Trophoblast cell (in vitro differentiated cells and primary cell): Measurements from ENCODE around the gene FGR.

ENCODE experiments used
- DNase-seq, 2 donors: peaks; one replicate each; pipeline ENCODE4 v3.0.0-alpha.2; 2016
- H2AFZ ChIP-seq: 2 replicates; pipeline ENCODE4 v1.6.1; 2013; ENCODE audit warnings: low read length, moderate library complexity, mild to moderate bottlenecking; ENCODE audit not compliant: insufficient read depth, poor library complexity
- H2AK5ac ChIP-seq: 2 replicates; pipeline ENCODE4 v1.6.1; 2013; ENCODE audit warnings: mild to moderate bottlenecking, low read length
- H2BK120ac ChIP-seq: 2 replicates; pipeline ENCODE4 v1.6.1; 2013; ENCODE audit warnings: low read length, mild to moderate bottlenecking, moderate library complexity; ENCODE audit not compliant: insufficient read depth, poor library complexity
- H2BK12ac ChIP-seq: 2 replicates; pipeline ENCODE4 v1.6.1; 2013; ENCODE audit warnings: mild to moderate bottlenecking, low read length, moderate library complexity
- H2BK5ac ChIP-seq: 2 replicates; pipeline ENCODE4 v1.6.1; 2013; ENCODE audit warnings: low read length, low read depth, moderate library complexity, mild to moderate bottlenecking; ENCODE audit not compliant: poor library complexity
- H3K14ac ChIP-seq: 2 replicates; pipeline ENCODE4 v1.6.1; 2013; ENCODE audit warnings: mild to moderate bottlenecking, low read length
- H3K18ac ChIP-seq: 2 replicates; pipeline ENCODE4 v1.6.1; 2013; ENCODE audit warnings: mild to moderate bottlenecking, low read length
- H3K23ac ChIP-seq: 2 replicates; pipeline ENCODE4 v1.6.1; 2013; ENCODE audit warnings: low read length
- H3K27ac ChIP-seq: 2 replicates; pipeline ENCODE4 v1.5.1; 2013; ENCODE audit warnings: low read depth, mild to moderate bottlenecking, inconsistent platforms, low read length, moderate library complexity
- H3K27me3 ChIP-seq: 2 replicates; pipeline ENCODE4 v1.6.1; 2013; ENCODE audit warnings: inconsistent platforms, mild to moderate bottlenecking, low read length, moderate library complexity; ENCODE audit not compliant: insufficient read depth
- H3K36me3 ChIP-seq, 2 experiments: 1 replicate in 1 of 2; 2 replicates in 1 of 2; pipeline ENCODE4 v1.6.1; 2013; ENCODE audit warnings: low read length in 2 of 2, mild to moderate bottlenecking in 2 of 2, moderate library complexity in 1 of 2; ENCODE audit not compliant: insufficient read depth in 2 of 2, control insufficient read depth in 1 of 2
- H3K4ac ChIP-seq: 2 replicates; pipeline ENCODE4 v1.6.1; 2013; ENCODE audit warnings: low read depth, mild to moderate bottlenecking, low read length, moderate library complexity
- H3K4me1 ChIP-seq, 2 experiments: 1 replicate in 1 of 2; 2 replicates in 1 of 2; pipeline ENCODE4 v1.6.1; 2013; ENCODE audit warnings: low read length in 2 of 2, mild to moderate bottlenecking in 2 of 2, moderate library complexity in 1 of 2; ENCODE audit not compliant: insufficient read depth in 2 of 2, control insufficient read depth in 1 of 2
- H3K4me2 ChIP-seq: 2 replicates; pipeline ENCODE4 v1.6.1; 2013; ENCODE audit warnings: inconsistent platforms, mild to moderate bottlenecking, low read length, moderate library complexity
- H3K4me3 ChIP-seq: 2 replicates; pipeline ENCODE4 v1.5.1; 2013; ENCODE audit warnings: mild to moderate bottlenecking, low read depth, low read length, inconsistent platforms
- H3K79me1 ChIP-seq: one replicate; pipeline ENCODE4 v1.6.1; 2013; ENCODE audit warnings: low read length
- H3K79me2 ChIP-seq: 2 replicates; pipeline ENCODE4 v1.6.1; 2013; ENCODE audit warnings: low read length, mild to moderate bottlenecking; ENCODE audit not compliant: control insufficient read depth, insufficient read depth, poor library complexity
- H3K9ac ChIP-seq: 2 replicates; pipeline ENCODE4 v1.6.1; 2013; ENCODE audit warnings: mild to moderate bottlenecking, low read length
- H3K9me3 ChIP-seq: 2 replicates; pipeline ENCODE4 v1.6.1; 2013; ENCODE audit warnings: low read depth, mild to moderate bottlenecking, control low read depth, inconsistent platforms, low read length; ENCODE audit not compliant: insufficient read depth
- H4K12ac ChIP-seq: 2 replicates; pipeline ENCODE4 v1.6.1; 2013; ENCODE audit warnings: low read depth, mild to moderate bottlenecking, low read length, moderate library complexity
- H4K8ac ChIP-seq: 2 replicates; pipeline ENCODE4 v1.6.1; 2013; ENCODE audit warnings: low read depth, mild to moderate bottlenecking, low read length, moderate library complexity
- H4K91ac ChIP-seq: one replicate; pipeline ENCODE4 v1.6.1; 2013; ENCODE audit warnings: low read depth, mild to moderate bottlenecking, low read length, moderate library complexity
- WGBS: extraction: QIAGEN DNeasy Blood & Tissue Kit; methylation state at CpG from one replicate; pipeline ENCODE4 v1.1.7; 2013; ENCODE audit warnings: missing lambda C conversion rate; ENCODE audit not compliant: insufficient read length, insufficient coverage; ENCODE audit errors: extremely low coverage; 5-methylcytosine and 5-hydroxymethylcytosine counted together

FGR gene

GRCh38 chr1:27662707-27663393 lies 27.9 kb upstream of the FGR start:
- Histone ChIP-seq H2BK120ac (peak overlapping the region; percentile 47), H3K18ac (peak overlapping the region; percentile 52)

GRCh38 chr1:27662261-27662660 lies 27.3 kb upstream of the FGR start:
- H2BK5ac ChIP-seq = no peak overlapping the region
- H2AFZ ChIP-seq = no peak overlapping the region
- no peak overlapping the region for H3K9ac ChIP-seq
- H4K8ac ChIP-seq = no peak overlapping the region
- peak overlapping the region; percentile 8 for H4K91ac ChIP-seq
- peak overlapping the region; percentile 3 for H3K14ac ChIP-seq
- peaks cover 2% of the 10 kb centered on the region for H3K79me2 ChIP-seq
- H2BK12ac ChIP-seq = no peak overlapping the region
- H3K36me3 ChIP-seq = no peaks in the 10 kb centered on the region
- no peak overlapping the region for H4K12ac ChIP-seq
- H3K4me2 ChIP-seq = no peak overlapping the region
- no peak overlapping the region for H2AK5ac ChIP-seq
- no peaks in the 10 kb centered on the region for H3K9me3 ChIP-seq
- no peak overlapping the region for H3K18ac ChIP-seq
- no peaks in the 10 kb centered on the region for H3K27me3 ChIP-seq
- H3K27ac ChIP-seq = no peak overlapping the region
- H3K79me1 ChIP-seq = peaks cover 6% of the 10 kb centered on the region
- H3K4me1 ChIP-seq = peaks cover 9 to 15% of the 10 kb centered on the region in 2 experiments
- no CpG with 5 or more reads among the region's 5 CpGs for WGBS
- DNase-seq = no peak
- H3K4ac ChIP-seq = no peak overlapping the region
- H2BK120ac ChIP-seq = no peak overlapping the region
- no peak overlapping the region for H3K23ac ChIP-seq
- H3K4me3 ChIP-seq = no peak overlapping the region

More at GRCh38 chr1:27662707-27663393, 27.9 kb upstream of the FGR start:
- Histone ChIP-seq H3K9ac (no peak overlapping the region), H3K36me3 (no peaks in the 10 kb centered on the region), H4K91ac (peak overlapping the region; percentile 45), H4K12ac (peak overlapping the region; percentile 31), H3K9me3 (no peaks in the 10 kb centered on the region), H3K27me3 (no peaks in the 10 kb centered on the region), H3K4me1 (peaks cover 9 to 15% of the 10 kb centered on the region in 2 experiments), H2BK5ac (peak overlapping the region; percentile 18), H3K4me3 (no peak overlapping the region), H3K14ac (peak overlapping the region; percentile 3), H2AK5ac (peak overlapping the region; percentile 63), H2BK12ac (peak overlapping the region; percentile 72), H3K4me2 (no peak overlapping the region), H3K4ac (no peak overlapping the region), H3K79me1 (peaks cover 6% of the 10 kb centered on the region), H3K23ac (no peak overlapping the region), H4K8ac (peak overlapping the region; percentile 82), H3K79me2 (peaks cover 2% of the 10 kb centered on the region), H3K27ac (no peak overlapping the region), H2AFZ (peak overlapping the region; percentile 59)
- DNase-seq = peak; percentile 77 to 96
- no CpG with 5 or more reads among the region's 12 CpGs for WGBS

DNA sequence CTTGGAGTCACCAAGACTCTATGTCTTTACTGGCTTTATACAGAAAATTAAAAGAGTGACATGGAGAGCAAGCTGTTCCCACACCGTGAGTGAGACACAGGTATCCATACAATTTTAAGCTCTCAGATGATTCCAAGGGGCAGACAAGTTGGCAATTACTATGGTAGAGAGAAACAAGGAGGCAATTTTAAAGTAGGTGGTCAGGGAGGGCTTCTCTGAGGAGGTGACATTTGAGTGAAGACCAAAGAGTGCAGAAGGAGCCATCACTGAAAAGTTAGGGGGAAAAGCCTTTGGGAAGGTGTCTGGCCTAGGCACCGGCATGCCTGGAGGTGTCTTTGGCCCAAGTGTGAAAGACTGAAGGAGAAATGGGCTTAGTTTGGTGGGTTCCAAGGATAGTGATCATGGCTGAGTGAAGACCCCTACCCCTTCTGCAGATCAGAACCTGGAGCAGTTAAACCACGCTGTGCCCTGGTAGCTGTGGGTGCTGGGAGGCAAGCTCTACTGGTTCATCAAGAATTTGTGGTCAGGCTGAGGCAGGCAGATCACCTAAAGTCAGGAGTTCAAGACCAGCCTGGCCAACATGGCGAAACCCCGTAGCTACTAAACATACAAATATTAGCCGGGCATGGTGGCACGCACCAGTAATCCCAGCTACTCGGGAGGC lies 26.6 kb upstream of the FGR start:
- no peak overlapping the region for H3K14ac ChIP-seq
- no peaks in the 10 kb centered on the region for H3K36me3 ChIP-seq
- no peak overlapping the region for H3K23ac ChIP-seq
- peaks cover 9 to 15% of the 10 kb centered on the region in 2 experiments for H3K4me1 ChIP-seq
- no peak overlapping the region for H3K4me3 ChIP-seq
- no peak overlapping the region for H3K27ac ChIP-seq
- no peak overlapping the region for H2BK120ac ChIP-seq
- no peak overlapping the region for H4K91ac ChIP-seq
- no CpG with 5 or more reads among the region's 8 CpGs for WGBS
- no peak overlapping the region for H3K4ac ChIP-seq
- H3K4me2 ChIP-seq = no peak overlapping the region
- no peak overlapping the region for H3K18ac ChIP-seq
- no peaks in the 10 kb centered on the region for H3K9me3 ChIP-seq
- no peak overlapping the region for H4K8ac ChIP-seq
- H3K79me1 ChIP-seq = peaks cover 6% of the 10 kb centered on the region
- no peak overlapping the region for H4K12ac ChIP-seq
- H3K9ac ChIP-seq = no peak overlapping the region
- no peak for DNase-seq
- H2AFZ ChIP-seq = no peak overlapping the region
- H2BK12ac ChIP-seq = no peak overlapping the region
- H2BK5ac ChIP-seq = no peak overlapping the region
- H2AK5ac ChIP-seq = no peak overlapping the region
- H3K79me2 ChIP-seq = peaks cover 2% of the 10 kb centered on the region
- no peaks in the 10 kb centered on the region for H3K27me3 ChIP-seq

GRCh38 chr1:27660300-27660835 lies 25.4 kb upstream of the FGR start:
- Histone ChIP-seq H3K4me3 (no peak overlapping the region), H4K91ac (peak overlapping the region; percentile 33), H3K4me2 (peak overlapping the region; percentile 69), H3K27ac (no peak overlapping the region), H3K79me2 (peaks cover 2% of the 10 kb centered on the region), H2AFZ (peak overlapping the region; percentile 62), H4K12ac (peak overlapping the region; percentile 32), H3K9ac (no peak overlapping the region), H2BK5ac (no peak overlapping the region), H3K79me1 (peaks cover 6% of the 10 kb centered on the region), H3K9me3 (no peaks in the 10 kb centered on the region), H3K18ac (peak overlapping the region; percentile 21), H3K36me3 (no peaks in the 10 kb centered on the region), H2BK12ac (no peak overlapping the region), H4K8ac (peak overlapping the region; percentile 10), H3K27me3 (no peaks in the 10 kb centered on the region), H2BK120ac (no peak overlapping the region), H3K4me1 (peaks cover 9 to 15% of the 10 kb centered on the region in 2 experiments), H2AK5ac (peak overlapping the region; percentile 77), H3K14ac (no peak overlapping the region), H3K23ac (no peak overlapping the region), H3K4ac (no peak overlapping the region)
- no CpG with 5 or more reads among the region's 10 CpGs for WGBS
- no peak for DNase-seq
